ENCODE measurements around the gene JPT2. TPM values are rescaled to one million over a fixed set of nuclear protein-coding genes. Genes with fewer than 3 reads are reported as not detected.
A peak's percentile ranks its signal among the peaks of the same experiment; 100 is the strongest.

Gene JPT2
- total RNA-seq, 1 donor from 2014 or later, result 72.9 TPM

DNA sequence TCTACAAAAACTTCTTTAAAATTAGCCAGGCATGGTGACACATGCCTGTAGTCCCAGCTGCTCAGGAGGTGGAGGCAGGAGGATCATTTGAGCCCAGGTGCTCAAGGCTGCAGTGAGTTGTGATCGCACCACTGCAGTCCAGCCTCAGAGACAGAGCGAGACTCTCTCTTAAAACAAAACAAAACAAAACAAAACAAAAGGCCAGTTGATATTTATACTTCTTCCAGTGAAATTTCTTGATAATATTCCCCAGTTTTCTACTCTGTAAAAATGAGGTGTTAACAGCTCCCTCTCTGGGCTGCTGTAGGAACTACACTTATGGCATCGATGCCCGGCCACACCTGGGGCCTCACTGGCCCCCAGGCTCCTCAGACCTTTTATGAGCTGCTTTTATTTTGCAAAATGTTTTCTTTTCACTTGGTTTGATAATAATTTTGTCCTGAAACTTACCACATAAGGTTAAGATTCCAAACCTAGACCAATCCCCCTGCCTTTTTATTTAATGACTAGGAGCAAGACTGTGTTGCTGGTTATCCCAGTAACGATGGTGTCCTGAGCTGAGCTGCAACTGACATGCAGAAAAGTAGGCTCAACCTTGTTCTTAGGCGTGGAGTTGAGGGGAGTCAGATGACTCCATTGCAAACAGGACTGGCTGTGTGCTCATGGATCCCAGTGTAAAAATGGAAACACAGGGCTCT, 45.5 kb downstream of the JPT2 start:
- peak; percentile 62 for DNase-seq
- Mint-ChIP-seq H3K27me3 (ENCODE audit: unreplicated experiment) (peaks cover 12% of the 10 kb centered on the region), H3K4me3 (ENCODE audit: unreplicated experiment) (peak overlapping the region; percentile 14), H3K4me1 (ENCODE audit: low read depth, unreplicated experiment) (peaks cover 11% of the 10 kb centered on the region), H3K9me3 (ENCODE audit: unreplicated experiment) (peaks cover 5% of the 10 kb centered on the region), H3K27ac (ENCODE audit: unreplicated experiment) (peak overlapping the region; percentile 49), H3K36me3 (ENCODE audit: unreplicated experiment) (peaks cover 8% of the 10 kb centered on the region)
- TF ChIP-seq, protein P1, sequence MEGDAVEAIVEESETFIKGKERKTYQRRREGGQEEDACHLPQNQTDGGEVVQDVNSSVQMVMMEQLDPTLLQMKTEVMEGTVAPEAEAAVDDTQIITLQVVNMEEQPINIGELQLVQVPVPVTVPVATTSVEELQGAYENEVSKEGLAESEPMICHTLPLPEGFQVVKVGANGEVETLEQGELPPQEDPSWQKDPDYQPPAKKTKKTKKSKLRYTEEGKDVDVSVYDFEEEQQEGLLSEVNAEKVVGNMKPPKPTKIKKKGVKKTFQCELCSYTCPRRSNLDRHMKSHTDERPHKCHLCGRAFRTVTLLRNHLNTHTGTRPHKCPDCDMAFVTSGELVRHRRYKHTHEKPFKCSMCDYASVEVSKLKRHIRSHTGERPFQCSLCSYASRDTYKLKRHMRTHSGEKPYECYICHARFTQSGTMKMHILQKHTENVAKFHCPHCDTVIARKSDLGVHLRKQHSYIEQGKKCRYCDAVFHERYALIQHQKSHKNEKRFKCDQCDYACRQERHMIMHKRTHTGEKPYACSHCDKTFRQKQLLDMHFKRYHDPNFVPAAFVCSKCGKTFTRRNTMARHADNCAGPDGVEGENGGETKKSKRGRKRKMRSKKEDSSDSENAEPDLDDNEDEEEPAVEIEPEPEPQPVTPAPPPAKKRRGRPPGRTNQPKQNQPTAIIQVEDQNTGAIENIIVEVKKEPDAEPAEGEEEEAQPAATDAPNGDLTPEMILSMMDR (IDR thresholded peaks at IDR 0.05; ENCODE audit: partially characterized antibody, unreplicated experiment), result peak; percentile 88

DNA sequence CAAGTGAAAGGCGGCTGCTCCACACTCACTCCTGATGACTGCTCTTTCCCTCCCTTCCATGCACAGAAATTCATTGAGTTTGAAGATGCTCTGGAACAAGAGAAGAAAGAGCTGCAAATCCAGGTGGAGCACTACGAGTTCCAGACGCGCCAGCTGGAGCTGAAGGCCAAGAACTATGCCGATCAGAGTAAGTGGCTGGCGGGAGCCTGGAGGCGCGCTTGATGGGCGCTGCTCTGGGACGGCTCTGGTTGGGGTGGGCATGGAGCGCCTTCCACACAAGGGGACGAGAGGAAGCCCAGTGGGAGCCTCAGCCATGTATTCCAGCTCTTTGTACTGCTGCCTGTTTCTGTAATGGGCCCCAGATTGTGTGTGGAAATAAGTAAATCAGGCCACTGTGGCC, 46.4 kb downstream of the JPT2 start:
- peaks cover 12% of the 10 kb centered on the region for H3K27me3 Mint-ChIP-seq (ENCODE audit: unreplicated experiment)
- peaks cover 11% of the 10 kb centered on the region for H3K4me1 Mint-ChIP-seq (ENCODE audit: low read depth, unreplicated experiment)
- H3K36me3 Mint-ChIP-seq (ENCODE audit: unreplicated experiment), result peaks cover 8% of the 10 kb centered on the region
- H3K4me3 Mint-ChIP-seq (ENCODE audit: unreplicated experiment), result no peak overlapping the region
- TF ChIP-seq, protein P1 (IDR thresholded peaks at IDR 0.05; ENCODE audit: partially characterized antibody, unreplicated experiment), result no peak
- peaks cover 6% of the 10 kb centered on the region for H3K9me3 Mint-ChIP-seq (ENCODE audit: unreplicated experiment)
- no peak for DNase-seq
- H3K27ac Mint-ChIP-seq (ENCODE audit: unreplicated experiment), result no peak overlapping the region

DNA sequence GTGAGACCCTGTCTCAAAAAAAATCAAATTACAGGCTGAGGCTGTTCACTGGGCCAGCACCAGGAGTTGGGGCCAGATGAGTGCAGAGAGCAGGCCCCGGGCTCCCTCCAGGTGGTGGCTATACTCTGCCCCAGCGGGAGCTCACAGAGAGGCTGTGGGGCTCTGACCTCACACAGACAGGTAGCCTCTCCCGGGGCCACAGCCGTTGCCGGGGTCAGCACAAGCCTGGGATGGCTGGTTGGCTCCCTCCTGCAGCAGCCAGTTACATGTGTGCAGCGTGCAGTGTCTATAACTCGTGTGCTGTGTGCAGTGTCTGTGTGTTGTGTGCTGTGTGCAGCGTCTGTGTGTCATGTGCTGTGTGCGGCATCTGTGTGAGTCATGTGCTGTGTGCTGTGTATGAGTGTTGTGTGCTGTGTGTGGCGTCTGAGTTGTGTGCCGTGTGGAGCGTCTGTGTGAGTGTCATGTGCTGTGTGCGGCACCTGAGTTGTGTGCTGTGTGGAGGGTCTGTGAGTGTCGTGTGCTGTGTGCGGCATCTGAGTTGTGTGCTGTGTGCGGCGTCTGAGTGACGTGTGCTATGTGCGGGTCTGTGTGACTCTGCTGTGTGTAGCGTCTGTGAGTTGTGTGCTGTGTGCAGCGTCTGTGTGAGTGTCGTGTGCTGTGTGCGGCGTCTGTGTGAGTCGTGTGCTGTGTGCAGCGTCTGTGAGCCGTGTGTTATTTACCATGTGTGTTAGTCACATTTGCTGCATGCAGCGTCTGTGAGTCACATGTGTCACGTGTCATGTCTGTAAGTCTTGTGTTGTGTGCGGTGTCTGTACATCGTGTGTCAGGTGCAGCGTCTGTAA, 48.8 kb downstream of the JPT2 start:
- H3K4me1 Mint-ChIP-seq (ENCODE audit: low read depth, unreplicated experiment), result peaks cover 11% of the 10 kb centered on the region
- TF ChIP-seq, protein P1 (IDR thresholded peaks at IDR 0.05; ENCODE audit: partially characterized antibody, unreplicated experiment), result no peak
- DNase-seq, result no peak
- H3K36me3 Mint-ChIP-seq (ENCODE audit: unreplicated experiment), result peaks cover 8% of the 10 kb centered on the region
- H3K9me3 Mint-ChIP-seq (ENCODE audit: unreplicated experiment), result peaks cover 6% of the 10 kb centered on the region
- peak overlapping the region; percentile 89 for H3K27ac Mint-ChIP-seq (ENCODE audit: unreplicated experiment)
- peaks cover 14% of the 10 kb centered on the region for H3K27me3 Mint-ChIP-seq (ENCODE audit: unreplicated experiment)
- H3K4me3 Mint-ChIP-seq (ENCODE audit: unreplicated experiment), result peak overlapping the region; percentile 60

- peaks cover 10% of the 10 kb centered on the region for H3K4me1 Mint-ChIP-seq (ENCODE audit: low read depth, unreplicated experiment)
- peaks cover 8% of the 10 kb centered on the region for H3K36me3 Mint-ChIP-seq (ENCODE audit: unreplicated experiment)
- H3K27me3 Mint-ChIP-seq (ENCODE audit: unreplicated experiment), result peaks cover 14% of the 10 kb centered on the region
- TF ChIP-seq, protein P1 (IDR thresholded peaks at IDR 0.05; ENCODE audit: partially characterized antibody, unreplicated experiment), result no peak
- DNase-seq, result no peak
- peak overlapping the region; percentile 89 for H3K27ac Mint-ChIP-seq (ENCODE audit: unreplicated experiment)
- no peak overlapping the region for H3K4me3 Mint-ChIP-seq (ENCODE audit: unreplicated experiment)
- peaks cover 6% of the 10 kb centered on the region for H3K9me3 Mint-ChIP-seq (ENCODE audit: unreplicated experiment)
Measured at GRCh38 chr16:1727651-1728624, 49.9 kb downstream of the JPT2 start.

Data from glutamatergic neuron (in vitro differentiated cells).